ENCODE data around the gene IRF2.
A peak's percentile ranks its signal among the peaks of the same experiment; 100 is the strongest.

The IRF2 gene

GRCh38 chr4:184450045-184450444, 24.3 kb downstream of the IRF2 start:
- DNase-seq, result peak in 1 of 2 experiments; percentile 17

GRCh38 chr4:184448821-184449220, 25.5 kb downstream of the IRF2 start:
- peak; percentile 24 to 33 for DNase-seq

- no peak for DNase-seq
Measured at GRCh38 chr4:184448141-184448540, 26.2 kb downstream of the IRF2 start.

DNA sequence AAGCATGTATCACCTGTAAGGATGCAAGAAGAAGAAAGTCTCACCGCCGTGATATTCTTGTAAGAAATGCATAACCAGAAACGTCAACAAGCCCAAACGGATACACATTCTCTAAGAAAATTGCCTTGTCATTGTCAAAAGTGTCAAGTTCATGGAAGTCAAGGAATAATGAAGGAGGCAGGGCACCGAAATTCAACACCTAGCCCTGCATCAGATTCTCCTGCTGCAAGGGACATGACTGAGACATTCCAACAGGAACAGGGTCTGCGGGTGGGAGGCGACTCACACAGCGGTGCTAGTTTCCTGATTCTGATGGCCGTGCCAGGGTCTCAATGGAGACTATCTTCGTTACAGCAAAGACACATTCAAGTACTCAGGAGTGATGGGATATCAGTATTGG, 26.7 kb downstream of the IRF2 start:
- DNase-seq, result peak in 1 of 2 experiments; percentile 49

DNA sequence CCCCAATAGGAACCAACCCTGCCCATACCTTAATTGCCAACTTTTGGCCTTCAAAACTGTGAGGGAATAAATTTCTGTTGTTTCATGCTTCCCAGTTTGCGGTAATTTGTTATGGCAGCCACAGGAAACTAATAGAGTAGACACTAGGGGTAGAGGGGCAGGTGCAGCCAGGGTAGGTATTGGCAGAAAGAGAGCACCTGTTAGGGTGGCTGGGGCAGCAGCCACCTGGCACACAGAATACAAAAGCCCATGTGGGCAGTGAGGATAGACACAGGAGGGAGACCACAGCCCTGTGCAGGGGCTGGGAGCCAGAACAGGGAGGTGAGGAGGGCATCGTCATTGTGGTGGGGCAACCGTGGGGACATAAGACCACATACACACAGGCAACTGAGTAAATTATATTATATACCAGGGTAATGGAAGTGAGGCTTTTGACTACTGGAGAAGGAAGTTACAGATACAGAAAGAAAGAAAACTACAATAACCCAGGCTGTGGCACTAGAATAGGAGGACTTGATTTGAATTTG, 28.2 kb downstream of the IRF2 start:
- DNase-seq, result no peak

DNA sequence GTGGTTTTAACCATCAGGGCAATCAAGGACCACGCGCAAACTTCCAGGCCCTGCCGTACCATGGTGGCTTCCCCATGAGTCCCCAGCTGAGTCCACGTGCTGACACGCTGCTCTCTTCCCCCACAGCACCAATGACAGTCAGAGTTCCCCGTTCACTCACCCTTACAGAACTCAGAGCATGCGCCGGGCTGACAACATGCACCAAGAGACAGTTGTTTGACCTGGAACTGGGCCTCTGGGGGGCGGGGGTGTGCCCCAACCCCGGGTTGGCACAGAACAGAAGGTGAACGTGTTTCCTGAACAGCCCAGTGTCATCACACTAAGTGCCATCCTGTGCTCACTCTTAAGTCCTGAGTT, 29.4 kb downstream of the IRF2 start:
- DNase-seq, result no peak

DNA sequence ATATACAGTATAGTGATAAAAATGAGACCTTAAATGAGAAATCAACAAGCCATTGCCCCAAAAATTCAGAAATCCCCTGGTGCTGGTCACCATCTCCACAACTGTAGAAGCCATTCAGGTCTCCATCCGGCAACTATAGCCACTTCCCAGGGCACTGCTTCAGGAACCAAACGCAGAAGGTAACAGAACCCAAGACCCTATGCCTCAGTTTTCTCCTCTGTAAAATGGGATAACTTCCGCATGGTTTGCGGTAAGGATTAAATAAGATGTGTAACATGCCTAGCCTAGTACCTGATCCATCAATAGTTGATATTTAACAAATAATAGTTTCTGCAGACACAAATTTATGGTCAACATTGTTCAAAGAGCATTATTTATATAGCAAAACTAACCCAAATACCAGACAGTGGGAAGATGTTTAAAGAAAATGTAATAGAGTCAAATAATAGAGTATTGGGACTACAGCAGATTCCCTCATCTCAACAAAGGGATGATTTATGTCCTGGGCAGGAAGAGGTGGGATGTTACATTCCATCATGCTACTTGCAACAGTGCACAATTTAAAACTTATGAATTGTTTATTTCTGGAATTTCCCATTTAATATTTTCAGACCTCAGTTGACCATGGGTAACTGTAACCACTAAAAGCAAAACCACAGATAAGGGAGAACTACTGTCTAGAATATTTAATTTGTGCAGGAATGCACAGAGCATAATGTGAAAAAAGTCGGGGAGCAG, 30.0 kb downstream of the IRF2 start:
- no peak for DNase-seq

DNA sequence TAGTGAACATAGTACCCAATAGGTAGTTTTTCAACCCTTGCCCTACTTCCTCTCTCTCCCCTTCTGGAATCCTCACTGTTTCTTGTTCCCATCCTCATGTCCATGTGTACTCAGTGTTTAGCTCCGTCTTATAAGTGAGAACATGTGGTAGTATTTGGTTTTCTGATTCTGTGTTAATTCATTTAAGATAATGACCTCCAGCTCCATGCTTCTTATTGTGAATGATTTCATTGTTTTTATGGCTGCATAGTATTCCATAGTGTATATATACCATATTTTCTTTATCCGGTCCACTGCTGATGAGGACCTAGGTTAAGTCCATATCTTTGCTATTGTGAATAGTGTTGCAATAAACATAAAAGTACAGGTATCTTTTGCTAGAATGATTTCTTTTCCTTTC, 31.0 kb downstream of the IRF2 start:
- DNase-seq, result no peak

DNA sequence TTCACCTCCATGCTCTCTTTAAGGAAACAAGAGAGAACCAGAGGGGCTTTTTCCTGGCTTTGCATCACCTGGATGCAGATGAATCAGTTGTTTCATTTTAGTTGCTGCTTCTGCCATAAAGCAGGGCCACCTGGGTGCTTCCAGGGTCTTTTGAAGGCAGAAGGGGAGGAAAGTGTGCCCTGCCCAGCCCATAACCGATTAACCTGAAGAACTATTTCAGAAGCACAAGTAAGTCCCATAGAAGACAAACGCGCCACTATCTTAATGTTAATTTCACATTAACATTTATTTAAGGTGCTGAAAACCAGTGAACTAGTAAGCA, 32.1 kb downstream of the IRF2 start:
- no peak for DNase-seq

GRCh38 chr4:184441461-184442313, 32.7 kb downstream of the IRF2 start:
- DNase-seq, result no peak

DNA sequence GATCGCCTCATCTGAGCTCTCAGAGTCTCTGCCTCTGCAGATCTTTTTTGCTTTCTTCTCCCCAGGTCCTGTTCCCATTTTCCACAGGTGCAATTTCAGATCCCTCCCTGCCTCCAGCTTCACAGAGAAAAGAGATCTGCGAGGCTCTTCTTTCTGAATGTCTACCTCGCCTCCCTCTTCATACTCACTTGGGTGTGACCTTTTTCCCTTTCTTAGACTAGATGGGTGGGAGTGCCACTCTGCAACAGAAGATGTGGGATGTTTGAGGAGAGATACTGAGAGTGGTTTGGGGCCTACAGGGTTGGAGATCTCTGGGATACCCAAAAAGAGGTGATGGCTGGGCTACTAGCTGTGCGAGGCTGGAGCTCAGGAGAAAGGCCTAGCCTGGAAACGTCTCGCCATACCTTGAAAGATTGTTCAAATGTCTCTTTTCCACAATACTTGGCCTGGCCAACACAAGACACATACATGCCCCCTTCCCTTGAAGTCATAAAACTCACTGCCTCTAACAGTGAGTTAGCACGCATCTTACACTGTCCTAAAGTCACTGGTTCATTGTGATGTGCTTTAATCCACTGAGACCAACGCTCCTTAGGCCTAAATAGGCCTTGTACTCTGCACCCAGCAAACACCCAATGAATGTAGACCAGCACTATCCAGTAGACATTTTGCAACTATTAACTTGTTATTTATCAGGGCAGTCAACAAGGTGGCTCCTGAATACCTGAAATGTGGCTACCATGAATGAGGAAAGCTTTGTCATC, 33.6 kb downstream of the IRF2 start:
- DNase-seq, result no peak

DNA sequence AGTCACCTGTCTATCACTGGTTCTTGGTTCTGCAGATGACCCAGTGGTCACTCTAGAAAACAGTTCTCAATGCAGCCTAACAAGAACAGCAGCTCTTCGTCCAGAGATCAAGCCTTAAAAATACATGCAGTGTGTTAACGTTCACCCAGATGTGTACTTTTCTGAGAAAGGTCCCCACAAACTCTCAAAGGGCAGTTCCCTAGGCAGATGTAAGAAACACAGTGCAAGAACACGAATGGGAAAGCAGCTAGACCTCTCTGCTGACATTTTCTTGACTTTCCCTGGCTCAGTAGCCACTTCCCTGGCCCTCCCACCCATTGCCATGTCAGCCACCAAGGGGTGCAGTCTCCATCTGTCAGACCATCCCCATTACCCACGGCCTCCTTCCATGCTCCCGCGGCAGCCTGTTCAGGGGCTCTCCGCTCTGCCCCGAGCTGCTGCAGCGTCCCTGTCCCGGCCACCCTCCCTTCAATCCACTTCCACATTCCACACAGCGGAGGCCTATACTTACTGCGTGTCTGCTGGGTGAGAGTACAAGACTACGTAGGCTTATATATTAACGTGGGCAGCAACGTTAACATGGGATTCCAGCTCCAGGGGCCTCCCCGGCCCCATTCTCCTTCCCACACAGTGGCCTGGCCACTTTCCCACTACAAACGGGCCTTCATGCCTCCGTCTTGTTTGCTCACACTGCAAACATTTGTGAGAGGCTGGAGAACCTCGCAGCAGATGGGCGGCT, 34.3 kb downstream of the IRF2 start:
- peak in 1 of 2 experiments; percentile 42 for DNase-seq

GRCh38 chr4:184439386-184439785, 35.0 kb downstream of the IRF2 start:
- DNase-seq, result no peak

DNA sequence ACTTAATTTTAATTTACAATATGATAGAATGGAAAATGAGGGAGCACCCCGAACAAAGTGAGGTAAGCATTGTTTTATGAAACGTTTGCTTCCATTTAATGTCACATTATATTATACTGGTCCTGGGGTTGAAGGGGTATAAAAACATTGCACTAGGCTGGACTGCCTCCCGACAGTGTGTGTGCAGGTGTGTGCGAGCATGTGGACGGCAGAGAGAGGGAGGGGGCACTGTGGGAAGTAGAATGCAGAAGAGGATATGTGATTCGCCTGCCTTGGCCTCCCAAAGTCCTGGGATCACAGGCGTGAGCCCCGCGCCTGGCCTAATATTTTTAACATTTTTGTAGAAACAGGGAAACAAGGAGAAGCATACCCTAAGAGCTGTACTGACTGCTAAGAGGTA, 36.0 kb downstream of the IRF2 start:
- peak in 1 of 2 experiments; percentile 68 for DNase-seq

- peak; percentile 46 to 50 for DNase-seq
Measured at GRCh38 chr4:184437565-184438265, 36.6 kb downstream of the IRF2 start.

- no peak for DNase-seq
Measured at GRCh38 chr4:184434501-184435066, 39.8 kb downstream of the IRF2 start.

DNA sequence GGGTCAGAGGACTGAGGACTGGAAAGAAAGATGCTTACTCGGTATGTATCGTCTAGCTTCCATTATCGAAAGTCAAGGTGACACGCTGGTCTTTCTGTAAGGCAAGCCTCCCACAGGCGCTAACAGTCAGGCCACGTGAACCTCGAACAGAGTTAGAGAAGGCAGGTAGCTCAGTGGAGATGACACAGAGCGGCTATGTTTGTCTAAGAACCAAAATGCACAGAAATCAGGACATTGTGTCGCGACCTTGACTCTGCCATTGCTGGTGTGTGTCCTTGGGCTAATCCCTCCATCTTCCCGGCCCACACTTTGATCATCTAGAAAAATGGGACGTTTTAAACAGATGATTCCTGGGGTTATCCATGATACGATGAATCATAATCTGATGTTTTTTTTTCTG, 40.3 kb downstream of the IRF2 start:
- DNase-seq, result no peak

GRCh38 chr4:184433258-184433892, 41.0 kb downstream of the IRF2 start:
- no peak for DNase-seq

GRCh38 chr4:184432127-184432922, 42.0 kb downstream of the IRF2 start:
- no peak for DNase-seq

GRCh38 chr4:184430163-184430562, 44.2 kb downstream of the IRF2 start:
- no peak for DNase-seq
